ENCODE measurements around the gene VPS13A. TPM values are rescaled to one million over a fixed set of nuclear protein-coding genes. Genes with fewer than 3 reads are reported as not detected.

Gene VPS13A
- total RNA-seq, 1 donor from 2014 or later = 30.5 TPM

DNA sequence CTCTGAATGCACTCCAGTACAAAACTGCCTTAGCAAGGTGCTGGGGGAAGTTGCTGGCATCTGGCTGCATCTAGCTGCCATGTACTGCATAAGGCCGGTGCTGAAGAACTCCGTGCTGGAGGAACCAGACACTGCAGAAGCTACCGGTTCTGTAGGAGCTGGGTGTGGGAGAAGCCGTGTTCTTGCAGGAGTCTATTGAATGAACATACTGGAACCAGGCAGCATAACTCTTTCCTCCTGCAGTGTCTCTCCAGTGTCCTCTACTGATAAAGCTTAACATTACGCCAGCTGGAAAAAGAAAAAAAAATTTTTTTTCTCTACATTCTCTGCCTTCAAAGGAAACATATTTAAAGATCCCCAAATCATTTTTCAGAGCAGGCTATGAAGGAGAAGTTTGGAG, 38.5 kb downstream of the VPS13A start:
- DNase-seq (ENCODE audit: extremely low spot score, unreplicated experiment) = no peak
- Mint-ChIP-seq H3K9me3 (no peaks in the 10 kb centered on the region), H3K4me3 (no peak overlapping the region), H3K27ac (no peak overlapping the region), H3K4me1 (ENCODE audit: unreplicated experiment) (no peaks in the 10 kb centered on the region), H3K27me3 (no peaks in the 10 kb centered on the region), H3K36me3 (peaks cover 9% of the 10 kb centered on the region)
- TF ChIP-seq, protein P1, sequence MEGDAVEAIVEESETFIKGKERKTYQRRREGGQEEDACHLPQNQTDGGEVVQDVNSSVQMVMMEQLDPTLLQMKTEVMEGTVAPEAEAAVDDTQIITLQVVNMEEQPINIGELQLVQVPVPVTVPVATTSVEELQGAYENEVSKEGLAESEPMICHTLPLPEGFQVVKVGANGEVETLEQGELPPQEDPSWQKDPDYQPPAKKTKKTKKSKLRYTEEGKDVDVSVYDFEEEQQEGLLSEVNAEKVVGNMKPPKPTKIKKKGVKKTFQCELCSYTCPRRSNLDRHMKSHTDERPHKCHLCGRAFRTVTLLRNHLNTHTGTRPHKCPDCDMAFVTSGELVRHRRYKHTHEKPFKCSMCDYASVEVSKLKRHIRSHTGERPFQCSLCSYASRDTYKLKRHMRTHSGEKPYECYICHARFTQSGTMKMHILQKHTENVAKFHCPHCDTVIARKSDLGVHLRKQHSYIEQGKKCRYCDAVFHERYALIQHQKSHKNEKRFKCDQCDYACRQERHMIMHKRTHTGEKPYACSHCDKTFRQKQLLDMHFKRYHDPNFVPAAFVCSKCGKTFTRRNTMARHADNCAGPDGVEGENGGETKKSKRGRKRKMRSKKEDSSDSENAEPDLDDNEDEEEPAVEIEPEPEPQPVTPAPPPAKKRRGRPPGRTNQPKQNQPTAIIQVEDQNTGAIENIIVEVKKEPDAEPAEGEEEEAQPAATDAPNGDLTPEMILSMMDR (conservative IDR thresholded peaks at IDR 0.05) = peak; percentile 23

DNA sequence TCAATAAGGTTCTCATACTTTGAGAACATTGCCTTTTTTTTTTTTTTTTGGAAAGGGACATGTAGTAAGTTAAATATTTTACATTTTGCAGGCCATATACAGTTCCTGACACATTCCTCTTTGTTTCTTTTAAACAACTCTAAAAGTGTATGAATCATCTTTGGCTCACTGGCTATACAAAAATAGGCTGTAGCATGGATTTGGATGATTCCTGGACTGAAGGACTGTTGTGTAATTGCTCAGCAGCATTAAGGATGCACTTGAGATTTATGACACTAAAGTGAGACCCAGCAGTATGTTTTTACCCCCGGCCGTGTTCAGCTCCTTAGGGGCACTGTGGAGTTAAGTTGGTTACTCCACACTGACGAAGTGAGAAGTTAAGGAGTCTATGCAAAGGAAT, 41.3 kb downstream of the VPS13A start:
- TF ChIP-seq, protein P1 (conservative IDR thresholded peaks at IDR 0.05) = no peak
- peaks cover 16% of the 10 kb centered on the region for H3K36me3 Mint-ChIP-seq
- no peaks in the 10 kb centered on the region for H3K4me1 Mint-ChIP-seq (ENCODE audit: unreplicated experiment)
- DNase-seq (ENCODE audit: extremely low spot score, unreplicated experiment) = no peak
- no peak overlapping the region for H3K4me3 Mint-ChIP-seq
- no peaks in the 10 kb centered on the region for H3K9me3 Mint-ChIP-seq
- no peaks in the 10 kb centered on the region for H3K27me3 Mint-ChIP-seq
- H3K27ac Mint-ChIP-seq = no peak overlapping the region

DNA sequence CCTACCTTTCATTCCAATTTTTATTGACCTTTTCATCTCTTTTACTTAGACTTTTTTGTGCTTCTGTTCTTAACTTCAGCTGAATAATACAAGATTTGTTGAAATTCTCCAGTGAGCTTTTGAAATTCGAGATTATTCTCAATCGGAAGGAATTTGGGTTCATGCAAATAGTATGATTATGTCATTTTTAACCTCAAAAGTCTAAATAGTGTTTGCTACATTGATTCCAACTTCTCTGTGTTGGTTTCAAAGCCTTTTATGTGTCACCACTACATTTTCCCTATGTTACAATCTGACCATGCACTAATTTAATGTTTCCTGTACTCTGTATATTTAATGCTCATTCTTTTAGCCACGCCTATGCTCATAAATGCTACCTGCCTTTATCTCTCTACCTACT, 44.1 kb downstream of the VPS13A start:
- peaks cover 22% of the 10 kb centered on the region for H3K36me3 Mint-ChIP-seq
- no peaks in the 10 kb centered on the region for H3K27me3 Mint-ChIP-seq
- no peak overlapping the region for H3K27ac Mint-ChIP-seq
- no peaks in the 10 kb centered on the region for H3K9me3 Mint-ChIP-seq
- H3K4me1 Mint-ChIP-seq (ENCODE audit: unreplicated experiment) = no peaks in the 10 kb centered on the region
- TF ChIP-seq, protein P1 (conservative IDR thresholded peaks at IDR 0.05) = no peak
- no peak overlapping the region for H3K4me3 Mint-ChIP-seq
- no peak for DNase-seq (ENCODE audit: extremely low spot score, unreplicated experiment)

DNA sequence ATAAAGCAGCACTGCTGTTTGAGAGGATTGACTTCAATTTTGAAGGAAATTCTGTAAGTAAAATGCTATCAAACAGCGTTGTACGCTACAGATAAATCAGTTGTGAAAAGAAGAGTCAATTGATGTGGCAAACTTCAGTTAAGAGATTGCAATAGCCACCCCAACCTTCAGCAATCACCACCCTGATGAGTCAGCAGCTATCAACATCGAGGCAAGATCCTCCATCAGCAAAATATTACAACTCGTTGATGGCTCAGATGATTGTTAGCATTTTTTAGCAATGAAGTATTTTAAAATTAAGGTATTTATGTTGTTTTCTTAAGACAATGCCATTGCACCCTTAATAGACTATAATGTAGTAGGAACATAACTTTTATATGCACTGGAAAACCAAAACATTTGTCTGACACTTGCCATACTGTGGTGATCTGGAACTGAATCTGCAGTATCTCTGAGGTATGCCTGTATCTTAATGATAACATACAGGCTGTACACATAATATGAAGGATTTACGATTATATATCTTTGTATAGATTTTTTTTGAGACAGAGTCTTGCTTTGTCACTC, 47.5 kb downstream of the VPS13A start:
- no peaks in the 10 kb centered on the region for H3K27me3 Mint-ChIP-seq
- H3K36me3 Mint-ChIP-seq = peaks cover 25% of the 10 kb centered on the region
- H3K27ac Mint-ChIP-seq = no peak overlapping the region
- no peak for DNase-seq (ENCODE audit: extremely low spot score, unreplicated experiment)
- no peak overlapping the region for H3K4me3 Mint-ChIP-seq
- no peaks in the 10 kb centered on the region for H3K9me3 Mint-ChIP-seq
- TF ChIP-seq, protein P1 (conservative IDR thresholded peaks at IDR 0.05) = no peak
- no peaks in the 10 kb centered on the region for H3K4me1 Mint-ChIP-seq (ENCODE audit: unreplicated experiment)

DNA sequence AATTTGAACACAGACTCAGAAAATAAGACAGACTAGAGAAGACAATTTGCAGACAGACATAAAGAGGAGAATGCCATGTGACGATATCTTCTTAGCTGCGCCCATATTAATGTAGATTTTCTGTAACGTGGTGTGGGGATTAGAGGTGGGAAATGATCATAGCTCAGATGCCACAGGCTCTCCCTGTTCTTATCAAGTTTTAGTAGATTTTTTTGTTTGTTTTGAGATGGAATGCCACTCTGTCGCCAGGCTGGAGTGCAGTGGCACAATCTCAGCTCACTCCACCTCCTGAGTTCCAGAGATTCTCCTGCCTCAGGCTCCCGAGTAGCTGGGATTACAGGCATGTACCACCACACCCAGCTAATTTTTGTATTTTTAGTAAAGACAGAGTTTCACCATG, 59.4 kb downstream of the VPS13A start:
- no peaks in the 10 kb centered on the region for H3K27me3 Mint-ChIP-seq
- peaks cover 25% of the 10 kb centered on the region for H3K36me3 Mint-ChIP-seq
- TF ChIP-seq, protein P1 (conservative IDR thresholded peaks at IDR 0.05) = no peak
- no peaks in the 10 kb centered on the region for H3K9me3 Mint-ChIP-seq
- no peak overlapping the region for H3K4me3 Mint-ChIP-seq
- no peaks in the 10 kb centered on the region for H3K4me1 Mint-ChIP-seq (ENCODE audit: unreplicated experiment)
- no peak overlapping the region for H3K27ac Mint-ChIP-seq
- DNase-seq (ENCODE audit: extremely low spot score, unreplicated experiment) = no peak

DNA sequence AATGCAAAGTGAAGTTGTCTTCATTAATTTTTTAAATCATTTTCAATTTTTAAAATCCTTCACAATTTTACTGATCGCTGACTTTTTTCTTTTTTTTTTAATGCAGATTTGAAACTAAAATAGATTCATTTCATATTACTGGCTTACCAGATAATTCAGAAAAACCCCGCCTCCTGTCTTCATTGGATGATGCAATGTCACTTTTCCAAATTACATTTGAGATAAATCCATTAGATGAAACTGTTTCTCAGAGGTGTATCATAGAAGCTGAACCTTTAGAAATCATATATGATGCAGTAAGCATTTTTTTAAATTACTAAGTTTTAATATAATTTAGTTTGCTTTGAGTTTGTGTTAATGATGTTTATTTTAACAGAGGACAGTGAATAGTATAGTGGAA, 60.6 kb downstream of the VPS13A start:
- no peaks in the 10 kb centered on the region for H3K27me3 Mint-ChIP-seq
- peaks cover 20% of the 10 kb centered on the region for H3K36me3 Mint-ChIP-seq
- H3K27ac Mint-ChIP-seq = no peak overlapping the region
- TF ChIP-seq, protein P1 (conservative IDR thresholded peaks at IDR 0.05) = no peak
- H3K4me1 Mint-ChIP-seq (ENCODE audit: unreplicated experiment) = no peaks in the 10 kb centered on the region
- H3K9me3 Mint-ChIP-seq = no peaks in the 10 kb centered on the region
- no peak overlapping the region for H3K4me3 Mint-ChIP-seq
- DNase-seq (ENCODE audit: extremely low spot score, unreplicated experiment) = no peak
